ENCODE data around the gene NAV1. TPM values are rescaled to one million over a fixed set of nuclear protein-coding genes. Genes with fewer than 3 reads are reported as not detected.

The NAV1 gene
- total RNA-seq, 2 experiments from 2014 or later = 1.6 to 2.1 TPM

GRCh38 chr1:201554190-201554600 lies 15.3 kb downstream of the NAV1 start:
- Mint-ChIP-seq H3K27me3 (no peaks in the 10 kb centered on the region), H3K4me1 (ENCODE audit: low read depth) (no peaks in the 10 kb centered on the region), H3K36me3 (ENCODE audit: low read depth) (no peaks in the 10 kb centered on the region), H3K4me3 (no peak overlapping the region), H3K9me3 (no peaks in the 10 kb centered on the region), H3K27ac (no peak overlapping the region)
- ATAC-seq (no peak), DNase-seq (no peak)
- POLR2A ChIA-PET = no interaction called here
- TF ChIP-seq, protein P1, sequence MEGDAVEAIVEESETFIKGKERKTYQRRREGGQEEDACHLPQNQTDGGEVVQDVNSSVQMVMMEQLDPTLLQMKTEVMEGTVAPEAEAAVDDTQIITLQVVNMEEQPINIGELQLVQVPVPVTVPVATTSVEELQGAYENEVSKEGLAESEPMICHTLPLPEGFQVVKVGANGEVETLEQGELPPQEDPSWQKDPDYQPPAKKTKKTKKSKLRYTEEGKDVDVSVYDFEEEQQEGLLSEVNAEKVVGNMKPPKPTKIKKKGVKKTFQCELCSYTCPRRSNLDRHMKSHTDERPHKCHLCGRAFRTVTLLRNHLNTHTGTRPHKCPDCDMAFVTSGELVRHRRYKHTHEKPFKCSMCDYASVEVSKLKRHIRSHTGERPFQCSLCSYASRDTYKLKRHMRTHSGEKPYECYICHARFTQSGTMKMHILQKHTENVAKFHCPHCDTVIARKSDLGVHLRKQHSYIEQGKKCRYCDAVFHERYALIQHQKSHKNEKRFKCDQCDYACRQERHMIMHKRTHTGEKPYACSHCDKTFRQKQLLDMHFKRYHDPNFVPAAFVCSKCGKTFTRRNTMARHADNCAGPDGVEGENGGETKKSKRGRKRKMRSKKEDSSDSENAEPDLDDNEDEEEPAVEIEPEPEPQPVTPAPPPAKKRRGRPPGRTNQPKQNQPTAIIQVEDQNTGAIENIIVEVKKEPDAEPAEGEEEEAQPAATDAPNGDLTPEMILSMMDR (IDR thresholded peaks at IDR 0.05) = no peak
- CTCF ChIA-PET = interaction anchor here (0.8 to 1.4 kb wide), 4 partner anchors 41 to 155 kb away, joined by 3 read pairs; no protein-coding TSS in a partner anchor
- intact Hi-C loops (cut with micrococcal nuclease) = no loop called here

DNA sequence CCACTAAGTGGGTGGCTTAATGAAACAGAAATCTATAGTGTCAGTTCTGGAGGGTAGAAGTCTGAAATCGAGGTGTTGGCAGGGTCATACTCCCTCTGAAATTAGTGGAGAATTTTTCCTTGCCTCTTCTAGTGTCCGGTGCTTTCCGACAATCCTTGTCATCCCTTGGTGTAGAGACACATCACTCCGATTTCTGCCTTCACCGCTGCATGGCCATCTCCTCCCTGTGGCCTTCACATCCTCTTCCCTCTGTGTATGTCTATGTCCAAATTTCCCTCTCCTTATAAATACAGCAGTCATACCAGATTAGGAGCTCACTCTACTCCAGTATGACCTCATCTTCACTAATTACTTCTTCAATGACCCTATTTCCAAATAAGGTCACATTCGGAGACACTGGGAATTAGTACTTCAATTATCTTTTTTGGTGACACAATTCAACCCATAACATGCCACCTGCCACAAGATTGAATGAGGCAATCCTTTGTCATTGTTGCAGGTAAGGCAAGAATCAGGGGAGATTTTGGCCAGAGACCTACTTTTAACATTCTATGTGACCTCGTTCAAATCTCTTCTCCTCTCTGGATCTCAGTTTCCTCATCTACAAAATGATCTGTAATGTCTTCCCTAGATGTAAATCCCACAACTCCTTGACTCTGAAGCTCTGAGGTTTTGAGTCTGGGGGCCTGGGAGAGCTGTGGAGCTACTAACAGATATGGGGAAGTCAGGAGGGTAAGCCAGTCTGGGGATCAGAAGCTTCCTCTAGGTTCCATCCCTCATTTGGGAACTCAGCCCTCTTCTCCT lies 16.1 kb downstream of the NAV1 start:
- H3K36me3 Mint-ChIP-seq (ENCODE audit: low read depth) = no peaks in the 10 kb centered on the region
- CTCF ChIA-PET = interaction anchor here (0.8 to 1.5 kb wide), 5 partner anchors 42 to 154 kb away, joined by 3 to 4 read pairs (median 3); no protein-coding TSS in a partner anchor
- POLR2A ChIA-PET = no interaction called here

GRCh38 chr1:201555593-201555945 lies 16.6 kb downstream of the NAV1 start:
- intact Hi-C loops (cut with micrococcal nuclease) = loop anchor here (5.0 kb wide), 1 partner anchor 237 kb away; no protein-coding TSS in a partner anchor
- ATAC-seq = no peak
- POLR2A ChIA-PET = no interaction called here
- Mint-ChIP-seq H3K4me1 (ENCODE audit: low read depth) (peaks cover 2% of the 10 kb centered on the region), H3K27me3 (no peaks in the 10 kb centered on the region), H3K36me3 (ENCODE audit: low read depth) (no peaks in the 10 kb centered on the region), H3K27ac (no peak overlapping the region), H3K9me3 (no peaks in the 10 kb centered on the region), H3K4me3 (no peak overlapping the region)
- CTCF ChIA-PET = interaction anchor here (0.8 to 1.5 kb wide), 2 partner anchors 43 to 153 kb away, joined by 3 to 4 read pairs; no protein-coding TSS in a partner anchor
- DNase-seq = no peak
- TF ChIP-seq, protein P1 (IDR thresholded peaks at IDR 0.05) = no peak

More for the DNA sequence above, 16.1 kb downstream of the NAV1 start:
- Mint-ChIP-seq H3K9me3 (no peaks in the 10 kb centered on the region), H3K4me1 (ENCODE audit: low read depth) (peaks cover 2% of the 10 kb centered on the region), H3K27me3 (no peaks in the 10 kb centered on the region), H3K4me3 (no peak overlapping the region), H3K27ac (no peak overlapping the region)
- ATAC-seq (no peak), DNase-seq (no peak)
- TF ChIP-seq, protein P1 (IDR thresholded peaks at IDR 0.05) = no peak
- intact Hi-C loops (cut with micrococcal nuclease) = loop anchor here (5.0 kb wide), 1 partner anchor 237 kb away; no protein-coding TSS in a partner anchor

DNA sequence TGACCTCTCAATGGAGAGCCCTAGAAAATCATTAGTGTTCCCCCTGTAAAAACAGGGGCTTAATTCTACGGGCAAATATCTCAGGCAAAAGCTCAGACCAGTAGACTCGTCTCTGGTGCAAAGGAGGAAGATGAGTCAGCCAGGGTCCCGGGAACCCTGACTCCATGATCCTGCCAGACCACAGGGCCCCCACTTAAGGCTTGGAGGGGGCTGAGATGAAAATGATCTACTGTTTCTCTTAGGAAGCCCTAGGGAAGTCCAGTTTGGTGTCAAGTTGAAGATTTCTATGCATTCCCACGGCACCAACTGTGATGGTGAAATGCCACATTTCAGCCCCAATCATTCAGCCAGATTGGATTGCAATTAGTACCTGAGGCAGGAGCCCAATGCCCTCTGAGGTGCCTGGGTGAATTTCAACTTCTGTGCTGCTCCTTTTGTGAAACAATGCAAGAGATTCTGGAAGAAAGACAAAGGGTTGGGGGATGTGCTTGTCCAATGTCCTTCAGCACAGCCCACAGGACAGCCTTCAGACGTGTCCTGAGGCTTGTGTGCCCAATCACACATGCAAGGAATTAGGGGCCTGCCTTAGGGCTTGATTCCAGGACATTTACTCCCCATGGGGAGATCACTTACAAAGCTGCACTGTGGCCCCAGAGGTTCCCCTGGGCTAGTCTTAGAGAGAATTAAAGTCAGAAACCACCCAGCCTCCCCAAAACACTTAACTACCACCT lies 18.1 kb downstream of the NAV1 start:
- Mint-ChIP-seq H3K27ac (no peak overlapping the region), H3K4me3 (no peak overlapping the region), H3K36me3 (ENCODE audit: low read depth) (no peaks in the 10 kb centered on the region), H3K27me3 (no peaks in the 10 kb centered on the region), H3K9me3 (no peaks in the 10 kb centered on the region), H3K4me1 (ENCODE audit: low read depth) (peaks cover 2% of the 10 kb centered on the region)
- ATAC-seq (no peak), DNase-seq (no peak)
- CTCF ChIA-PET = interaction anchor here (0.8 to 1.5 kb wide), 5 partner anchors 147 to 238 kb away, joined by 3 to 7 read pairs (median 4); no protein-coding TSS in a partner anchor
- POLR2A ChIA-PET = no interaction called here
- TF ChIP-seq, protein P1 (IDR thresholded peaks at IDR 0.05) = no peak
- intact Hi-C loops (cut with micrococcal nuclease) = loop anchor here (5.0 kb wide), 1 partner anchor 235 kb away; no protein-coding TSS in a partner anchor

Data from activated CD8-positive, alpha-beta T cell treated with anti-CD3 and anti-CD28 coated beads for 36 hours (primary cell).